K562 (cell line): ENCODE measurements around the gene ATP13A2. TPM values are rescaled to one million over a fixed set of nuclear protein-coding genes. Genes with fewer than 3 reads are reported as not detected.

Source experiments
- ATAC-seq: fragments of 200-7000 bp; cut with Tn5 transposase; 3 replicates; pipeline ENCODE4 v1.9.1; 2020; ENCODE audit warnings: moderate library complexity
- BruUV-seq: library from RNA; stranded (reverse); fragments of 400-500 nt; replicated peaks from 2 replicates; lab custom pipeline; 2021; lab: Mats Ljungman, UMichigan
- CTCF ChIA-PET: fragments of 300-600 bp; formaldehyde crosslinking; extraction: SDS; loops from one replicate; lab custom pipeline; 2021; ENCODE audit warnings: low intra/inter-chr PET ratio; lab: Yijun Ruan, JAX
- POLR2A ChIA-PET: fragments of 300-600, 350-650 bp; sonication (Branson Sonifier 250); formaldehyde crosslinking; extraction: SDS; loops from one replicate; lab custom pipeline; 2021; ENCODE audit warnings: antibody characterized with exemption, inconsistent platforms; lab: Yijun Ruan, JAX
- DNase-seq, 4 experiments: peaks; one replicate each; pipeline versions ENCODE4 v3.0.0 to v3.0.0-alpha.2; 2011 to 2018; ENCODE audit warnings: low spot score in 3 of 4, mixed read lengths in 3 of 4; ENCODE audit errors: extremely low read depth in 1 of 4
- FAIRE-seq: peaks from 2 replicates; lab custom pipeline; 2011; peaks lifted over from hg19 to GRCh38; lab: Jason Lieb, UNC
- H2AFZ ChIP-seq: 2 replicates; pipeline ENCODE4 v1.6.0; 2011; ENCODE audit warnings: low read depth, low read length, control low read depth, inconsistent platforms
- H3K27ac ChIP-seq: fragments of 200-600 bp; 3 replicates; pipeline ENCODE4 v1.8.0; 2011; ENCODE audit warnings: low read depth, mild to moderate bottlenecking, control low read depth, inconsistent platforms, low read length, moderate library complexity, mixed read lengths; ENCODE audit errors: extremely low read depth
- H3K27me3 ChIP-seq, 2 experiments: fragments of 300-600 bp in 1 of 2; 2 replicates in 1 of 2; 3 replicates in 1 of 2; pipeline versions ENCODE4 v1.6.0 to v1.8.0; 2011; ENCODE audit warnings: inconsistent platforms in 2 of 2, low read length in 2 of 2, mild to moderate bottlenecking in 1 of 2, mixed read lengths in 1 of 2, moderate library complexity in 1 of 2; ENCODE audit not compliant: control insufficient read depth in 2 of 2, insufficient read depth in 2 of 2
- H3K36me3 ChIP-seq: fragments of 300-600 bp; 3 replicates; pipeline ENCODE4 v1.8.0; 2011; ENCODE audit warnings: mild to moderate bottlenecking, low read length, inconsistent platforms; ENCODE audit not compliant: control insufficient read depth, insufficient read depth
- H3K4me1 ChIP-seq, 2 experiments: fragments of 200-600 bp in 1 of 2; replicated peaks in 1 of 2; 2 replicates in 1 of 2; 3 replicates in 1 of 2; pipeline versions ENCODE4 v1.5.1 to v1.8.0; 2011; ENCODE audit warnings: inconsistent platforms in 2 of 2, low read length in 2 of 2, mild to moderate bottlenecking in 1 of 2, mixed read lengths in 1 of 2, moderate library complexity in 1 of 2; ENCODE audit not compliant: control insufficient read depth in 2 of 2, insufficient read depth in 2 of 2
- H3K4me2 ChIP-seq: 2 replicates; pipeline ENCODE4 v1.6.1; 2011; ENCODE audit warnings: low read length, control low read depth, inconsistent platforms, mixed read lengths; ENCODE audit not compliant: insufficient read depth
- H3K4me3 ChIP-seq: fragments of 200-600 bp; sonication (generic), shearing (Covaris generic); 2 replicates; pipeline ENCODE4 v1.5.1; 2016; ENCODE audit warnings: control low read depth, inconsistent platforms
- H3K79me2 ChIP-seq: fragments of 200-600 bp; 3 replicates; pipeline ENCODE4 v1.8.0; 2011; ENCODE audit warnings: low read length, inconsistent platforms; ENCODE audit not compliant: control insufficient read depth, insufficient read depth
- H3K9ac ChIP-seq, 2 experiments: 2 replicates each; pipeline versions ENCODE4 v1.6.0 to v1.6.1; 2011; ENCODE audit warnings: low read depth in 2 of 2, low read length in 2 of 2, control low read depth in 1 of 2, inconsistent platforms in 1 of 2, mild to moderate bottlenecking in 1 of 2, mixed read lengths in 1 of 2; ENCODE audit not compliant: insufficient read depth in 1 of 2
- H3K9me1 ChIP-seq: one replicate; pipeline ENCODE4 v1.6.0; 2011; ENCODE audit warnings: inconsistent platforms, mild to moderate bottlenecking, low read length, moderate library complexity; ENCODE audit not compliant: control insufficient read depth, insufficient read depth
- H3K9me3 ChIP-seq: replicated peaks from 2 replicates; pipeline ENCODE4 v1.5.1; 2011; ENCODE audit warnings: low read depth, low read length, inconsistent platforms; ENCODE audit not compliant: control insufficient read depth, insufficient read depth
- H4K20me1 ChIP-seq: replicated peaks from 2 replicates; pipeline ENCODE4 v1.6.1; 2011; ENCODE audit warnings: low read length, inconsistent platforms, mixed read lengths; ENCODE audit not compliant: control insufficient read depth, insufficient read depth
- CBFA2T3 ChIP-seq: fragments of 450-650 bp; IDR thresholded peaks from 2 replicates; pipeline ENCODE4 v1.6.1; 2017
- DEAF1 ChIP-seq: fragments of 450-650 bp; formaldehyde crosslinking; IDR thresholded peaks from 2 replicates; pipeline ENCODE4 v1.4.0; 2020; ENCODE audit warnings: mild to moderate bottlenecking, moderate library complexity
- ETV6 ChIP-seq, 3 experiments: fragments of 150-350 bp in 1 of 3; sonication (generic) in 1 of 3; formaldehyde crosslinking in 1 of 3; IDR thresholded peaks; 2 replicates each; pipeline versions ENCODE4 v1.6.1 to v1.8.0; 2014 to 2022; ENCODE audit warnings: borderline replicate concordance in 2 of 3, low read depth in 2 of 3, antibody characterized with exemption in 1 of 3, low read length in 1 of 3, mild to moderate bottlenecking in 1 of 3, missing genetic modification reagents in 1 of 3
- FOXA3 ChIP-seq, 2 experiments: fragments of 450-650 bp in 1 of 2; sonication (generic) in 1 of 2; formaldehyde crosslinking; IDR thresholded peaks in 1 of 2; conservative IDR thresholded peaks in 1 of 2; 2 replicates each; pipeline versions ENCODE4 v1.4.0 to v1.8.0; 2020 to 2022; ENCODE audit warnings: mild to moderate bottlenecking in 2 of 2, missing genetic modification reagents in 1 of 2
- PATZ1 ChIP-seq: fragments of 250-450 bp; sonication (Bioruptor Pico); IDR thresholded peaks from 2 replicates; pipeline ENCODE4 v1.5.0; 2020; ENCODE audit warnings: mild to moderate bottlenecking, borderline replicate concordance
- POLR2AphosphoS2 ChIP-seq: IDR thresholded peaks from 2 replicates; pipeline ENCODE4 v1.6.1; 2012; ENCODE audit warnings: low read length, improper control_type of control experiment
- RBM22 ChIP-seq: fragments of 200-400 bp; formaldehyde crosslinking; IDR thresholded peaks from 2 replicates; pipeline ENCODE4 v1.6.1; 2018; ENCODE audit warnings: low read length, low read depth; ENCODE audit not compliant: poor library complexity, severe bottlenecking
- RBM25 ChIP-seq: fragments of 200-400 bp; formaldehyde crosslinking; IDR thresholded peaks from 2 replicates; pipeline ENCODE4 v1.6.1; 2018; ENCODE audit warnings: low read length, low read depth, moderate library complexity; ENCODE audit not compliant: severe bottlenecking
- TEAD2 ChIP-seq: fragments of 450-650 bp; IDR thresholded peaks from 2 replicates; pipeline ENCODE4 v1.6.1; 2016; ENCODE audit warnings: missing genetic modification characterization, control low read depth, missing compliant biosample characterization
- TGIF2 ChIP-seq: sonication (generic); formaldehyde crosslinking; IDR thresholded peaks from 2 replicates; pipeline ENCODE4 v1.8.1; 2022; ENCODE audit warnings: mild to moderate bottlenecking, missing genetic modification reagents, moderate library complexity
- ZNF134 ChIP-seq: fragments of 250-450 bp; sonication (Bioruptor Pico); conservative IDR thresholded peaks from 2 replicates; pipeline ENCODE4 v1.4.0; 2020
- ZNF253 ChIP-seq: fragments of 250-450 bp; sonication (Bioruptor Pico); conservative IDR thresholded peaks from 2 replicates; pipeline ENCODE4 v1.6.1; 2021; ENCODE audit warnings: mild to moderate bottlenecking
- ZNF583 ChIP-seq: fragments of 250-450 bp; sonication (Bioruptor Pico); IDR thresholded peaks from 2 replicates; pipeline ENCODE4 v1.4.0; 2020
- WGBS: fragments of 100-300 bp; shearing (Covaris generic); methylation state at CpG from one replicate; pipeline ENCODE4 v1.1.6; 2016; ENCODE audit warnings: low coverage, mixed read lengths; ENCODE audit not compliant: insufficient coverage; ENCODE audit errors: missing lambda C conversion rate; 5-methylcytosine and 5-hydroxymethylcytosine counted together
- in situ Hi-C: fragments of 300-500 bp; cut with MboI; formaldehyde crosslinking; loops from 4 replicates; pipeline ENCODE4 v1.15.0; 2018; ENCODE audit warnings: inconsistent platforms, mixed read lengths
- intact Hi-C: fragments of 100-400 bp; cut with micrococcal nuclease; formaldehyde crosslinking; loops from 2 replicates; pipeline ENCODE4 v1.14.2; 2022
- polyA plus RNA-seq, 8 experiments: library from polyadenylated mRNA; depleted of rRNA in 4 of 8; stranded (reverse) in 5 of 8; unstranded in 3 of 8; fragments of >200 nt; fragmentation: Nextera tagmentation in 2 of 8; fragmentation: Illumina TruSeq in 1 of 8; extraction: Ambion mirVana in 2 of 8; extraction: Trizol in 1 of 8; gene quantifications; 2 replicates each; pipeline versions ENCODE4 v1.2.1 to v1.2.3, GENCODE V29; 2011 to 2014; ENCODE audit warnings: inconsistent platforms in 1 of 8, missing spikeins in 1 of 8
- total RNA-seq, 7 experiments: library from RNA; depleted of rRNA in 6 of 7; stranded (reverse); fragments of >200 nt in 6 of 7; fragmentation: Illumina TruSeq in 2 of 7; extraction: Trizol in 2 of 7; gene quantifications; 2 replicates each; pipeline versions ENCODE4 v1.2.1 to v1.2.3, GENCODE V29; 2011 to 2021; ENCODE audit warnings: low replicate concordance in 1 of 7
- TF ChIP-seq, protein P1 (sequence below): fragments of 250-450 bp; sonication (Bioruptor Pico); IDR thresholded peaks from 2 replicates; pipeline ENCODE4 v1.4.0; 2020; ENCODE audit warnings: mild to moderate bottlenecking, moderate library complexity
- TF ChIP-seq, protein P2 (sequence below): fragments of 250-450 bp; sonication (Bioruptor Pico); IDR thresholded peaks from 2 replicates; pipeline ENCODE4 v1.8.0; 2022; ENCODE audit warnings: moderate library complexity, mild to moderate bottlenecking, inconsistent platforms

The ATP13A2 gene
- total and polyA plus RNA-seq, 9 of the 15 experiments (the other 6 are each of a cell fraction or from before 2014, with no cell fraction given), result 0.36 to 56.3 (median 16.3) TPM

- TF ChIP-seq ZNF134, result no peak
- TF ChIP-seq, protein P1, sequence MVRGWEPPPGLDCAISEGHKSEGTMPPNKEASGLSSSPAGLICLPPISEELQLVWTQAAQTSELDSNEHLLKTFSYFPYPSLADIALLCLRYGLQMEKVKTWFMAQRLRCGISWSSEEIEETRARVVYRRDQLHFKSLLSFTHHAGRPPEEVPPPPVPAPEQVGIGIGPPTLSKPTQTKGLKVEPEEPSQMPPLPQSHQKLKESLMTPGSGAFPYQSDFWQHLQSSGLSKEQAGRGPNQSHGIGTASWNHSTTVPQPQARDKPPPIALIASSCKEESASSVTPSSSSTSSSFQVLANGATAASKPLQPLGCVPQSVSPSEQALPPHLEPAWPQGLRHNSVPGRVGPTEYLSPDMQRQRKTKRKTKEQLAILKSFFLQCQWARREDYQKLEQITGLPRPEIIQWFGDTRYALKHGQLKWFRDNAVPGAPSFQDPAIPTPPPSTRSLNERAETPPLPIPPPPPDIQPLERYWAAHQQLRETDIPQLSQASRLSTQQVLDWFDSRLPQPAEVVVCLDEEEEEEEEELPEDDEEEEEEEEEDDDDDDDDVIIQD, result no peak
- no peak for TF ChIP-seq CBFA2T3
- no peak for TF ChIP-seq TEAD2
- TF ChIP-seq FOXA3 (CRISPR knock-in tag; conservative IDR thresholded peaks at IDR 0.05 in 1 of 2, IDR thresholded peaks at IDR 0.05 in 1 of 2), result no peak
Measured at GRCh38 chr1:17018849-17019248, 7.1 kb upstream of the ATP13A2 start (continued).

GRCh38 chr1:17017435-17017834 is 5.7 kb upstream of the ATP13A2 start:
- no peaks in the 10 kb centered on the region for H3K79me2 ChIP-seq
- no peaks in the 10 kb centered on the region for H4K20me1 ChIP-seq
- POLR2A ChIA-PET, result no interaction called here
- H3K4me2 ChIP-seq, result no peak overlapping the region
- H3K36me3 ChIP-seq, result peaks cover 46% of the 10 kb centered on the region
- BruUV-seq, result no TSS peak
- H2AFZ ChIP-seq, result no peak overlapping the region
- in situ Hi-C loops, result no loop called here
- CTCF ChIA-PET, result no interaction called here
- H3K9me3 ChIP-seq, result no peaks in the 10 kb centered on the region
- H3K9me1 ChIP-seq, result no peaks in the 10 kb centered on the region
- ATAC-seq, result no peak
- DNase-seq, result no peak
- peaks cover 7 to 23% of the 10 kb centered on the region in 2 experiments for H3K4me1 ChIP-seq
- intact Hi-C loops, result no loop called here
- H3K9ac ChIP-seq, result no peak overlapping the region
- no peak for FAIRE-seq
- H3K27me3 ChIP-seq, result no peaks in the 10 kb centered on the region
- no peak overlapping the region for H3K27ac ChIP-seq
- H3K4me3 ChIP-seq, result no peak overlapping the region
- 92% methylated on average over 7 of the region's 7 CpGs for WGBS
- TF ChIP-seq RBM22 (no peak), RBM25 (peak; percentile 52), ETV6 (IDR thresholded peaks at IDR 0.05; ENCODE audit: borderline replicate concordance in 1 of 2, low read depth in 2 of 2, low read length in 1 of 2) (no peak), ETV6 (CRISPR knock-in tag; IDR thresholded peaks at IDR 0.05; ENCODE audit: borderline replicate concordance) (no peak), DEAF1 (CRISPR knock-in tag) (no peak), ZNF583 (no peak), TGIF2 (CRISPR knock-in tag) (no peak), ZNF253 (CRISPR knock-in tag) (no peak), PATZ1 (CRISPR knock-in tag) (no peak), POLR2AphosphoS2 (peak; percentile 61; the same call in 1 of the 2 replicates)
- TF ChIP-seq, protein P2, sequence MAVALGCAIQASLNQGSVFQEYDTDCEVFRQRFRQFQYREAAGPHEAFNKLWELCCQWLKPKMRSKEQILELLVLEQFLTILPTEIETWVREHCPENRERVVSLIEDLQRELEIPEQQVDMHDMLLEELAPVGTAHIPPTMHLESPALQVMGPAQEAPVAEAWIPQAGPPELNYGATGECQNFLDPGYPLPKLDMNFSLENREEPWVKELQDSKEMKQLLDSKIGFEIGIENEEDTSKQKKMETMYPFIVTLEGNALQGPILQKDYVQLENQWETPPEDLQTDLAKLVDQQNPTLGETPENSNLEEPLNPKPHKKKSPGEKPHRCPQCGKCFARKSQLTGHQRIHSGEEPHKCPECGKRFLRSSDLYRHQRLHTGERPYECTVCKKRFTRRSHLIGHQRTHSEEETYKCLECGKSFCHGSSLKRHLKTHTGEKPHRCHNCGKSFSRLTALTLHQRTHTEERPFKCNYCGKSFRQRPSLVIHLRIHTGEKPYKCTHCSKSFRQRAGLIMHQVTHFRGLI (CRISPR knock-in tag), result no peak
